K562 (cell line): ENCODE data around the gene ACER3. TPM values are rescaled to one million over a fixed set of nuclear protein-coding genes. Genes with fewer than 3 reads are reported as not detected.

Experiments used
- ATAC-seq: fragments of 200-7000 bp; cut with Tn5 transposase; 3 replicates; pipeline ENCODE4 v1.9.1; 2020; ENCODE audit warnings: moderate library complexity
- BruUV-seq: library from RNA; stranded (reverse); fragments of 400-500 nt; replicated peaks from 2 replicates; lab custom pipeline; 2021; lab: Mats Ljungman, UMichigan
- CTCF ChIA-PET: fragments of 300-600 bp; formaldehyde crosslinking; extraction: SDS; loops from one replicate; lab custom pipeline; 2021; ENCODE audit warnings: low intra/inter-chr PET ratio; lab: Yijun Ruan, JAX
- POLR2A ChIA-PET: fragments of 300-600, 350-650 bp; sonication (Branson Sonifier 250); formaldehyde crosslinking; extraction: SDS; loops from one replicate; lab custom pipeline; 2021; ENCODE audit warnings: antibody characterized with exemption, inconsistent platforms; lab: Yijun Ruan, JAX
- DNase-seq, 4 experiments: peaks; one replicate each; pipeline versions ENCODE4 v3.0.0 to v3.0.0-alpha.2; 2011 to 2018; ENCODE audit warnings: low spot score in 3 of 4, mixed read lengths in 3 of 4; ENCODE audit errors: extremely low read depth in 1 of 4
- FAIRE-seq: peaks from 2 replicates; lab custom pipeline; 2011; peaks lifted over from hg19 to GRCh38; lab: Jason Lieb, UNC
- H2AFZ ChIP-seq: 2 replicates; pipeline ENCODE4 v1.6.0; 2011; ENCODE audit warnings: low read depth, low read length, control low read depth, inconsistent platforms
- H3K27ac ChIP-seq: fragments of 200-600 bp; 3 replicates; pipeline ENCODE4 v1.8.0; 2011; ENCODE audit warnings: low read depth, mild to moderate bottlenecking, control low read depth, inconsistent platforms, low read length, moderate library complexity, mixed read lengths; ENCODE audit errors: extremely low read depth
- H3K27me3 ChIP-seq, 2 experiments: fragments of 300-600 bp in 1 of 2; 2 replicates in 1 of 2; 3 replicates in 1 of 2; pipeline versions ENCODE4 v1.6.0 to v1.8.0; 2011; ENCODE audit warnings: inconsistent platforms in 2 of 2, low read length in 2 of 2, mild to moderate bottlenecking in 1 of 2, mixed read lengths in 1 of 2, moderate library complexity in 1 of 2; ENCODE audit not compliant: control insufficient read depth in 2 of 2, insufficient read depth in 2 of 2
- H3K36me3 ChIP-seq: fragments of 300-600 bp; 3 replicates; pipeline ENCODE4 v1.8.0; 2011; ENCODE audit warnings: mild to moderate bottlenecking, low read length, inconsistent platforms; ENCODE audit not compliant: control insufficient read depth, insufficient read depth
- H3K4me1 ChIP-seq, 2 experiments: fragments of 200-600 bp in 1 of 2; replicated peaks in 1 of 2; 2 replicates in 1 of 2; 3 replicates in 1 of 2; pipeline versions ENCODE4 v1.5.1 to v1.8.0; 2011; ENCODE audit warnings: inconsistent platforms in 2 of 2, low read length in 2 of 2, mild to moderate bottlenecking in 1 of 2, mixed read lengths in 1 of 2, moderate library complexity in 1 of 2; ENCODE audit not compliant: control insufficient read depth in 2 of 2, insufficient read depth in 2 of 2
- H3K4me2 ChIP-seq: 2 replicates; pipeline ENCODE4 v1.6.1; 2011; ENCODE audit warnings: low read length, control low read depth, inconsistent platforms, mixed read lengths; ENCODE audit not compliant: insufficient read depth
- H3K4me3 ChIP-seq: fragments of 200-600 bp; sonication (generic), shearing (Covaris generic); 2 replicates; pipeline ENCODE4 v1.5.1; 2016; ENCODE audit warnings: control low read depth, inconsistent platforms
- H3K79me2 ChIP-seq: fragments of 200-600 bp; 3 replicates; pipeline ENCODE4 v1.8.0; 2011; ENCODE audit warnings: low read length, inconsistent platforms; ENCODE audit not compliant: control insufficient read depth, insufficient read depth
- H3K9ac ChIP-seq, 2 experiments: 2 replicates each; pipeline versions ENCODE4 v1.6.0 to v1.6.1; 2011; ENCODE audit warnings: low read depth in 2 of 2, low read length in 2 of 2, control low read depth in 1 of 2, inconsistent platforms in 1 of 2, mild to moderate bottlenecking in 1 of 2, mixed read lengths in 1 of 2; ENCODE audit not compliant: insufficient read depth in 1 of 2
- H3K9me1 ChIP-seq: one replicate; pipeline ENCODE4 v1.6.0; 2011; ENCODE audit warnings: inconsistent platforms, mild to moderate bottlenecking, low read length, moderate library complexity; ENCODE audit not compliant: control insufficient read depth, insufficient read depth
- H3K9me3 ChIP-seq: replicated peaks from 2 replicates; pipeline ENCODE4 v1.5.1; 2011; ENCODE audit warnings: low read depth, low read length, inconsistent platforms; ENCODE audit not compliant: control insufficient read depth, insufficient read depth
- H4K20me1 ChIP-seq: replicated peaks from 2 replicates; pipeline ENCODE4 v1.6.1; 2011; ENCODE audit warnings: low read length, inconsistent platforms, mixed read lengths; ENCODE audit not compliant: control insufficient read depth, insufficient read depth
- CAMTA2 ChIP-seq: fragments of 250-450 bp; sonication (Bioruptor Pico); conservative IDR thresholded peaks from 2 replicates; pipeline ENCODE4 v1.5.1; 2022
- FOXK1 ChIP-seq: sonication (generic); formaldehyde crosslinking; IDR thresholded peaks from 2 replicates; pipeline ENCODE4 v1.8.0; 2022; ENCODE audit warnings: missing genetic modification reagents, mild to moderate bottlenecking, borderline replicate concordance
- HDAC3 ChIP-seq: fragments of 450-650 bp; IDR thresholded peaks from 2 replicates; pipeline ENCODE4 v1.6.1; 2018; ENCODE audit warnings: borderline replicate concordance, mild to moderate bottlenecking, moderate library complexity; ENCODE audit not compliant: partially characterized antibody
- NONO ChIP-seq, 2 experiments: fragments of 200-400 bp in 1 of 2; fragments of 450-650 bp in 1 of 2; formaldehyde crosslinking in 1 of 2; IDR thresholded peaks; 2 replicates each; pipeline ENCODE4 v1.6.1; 2017; ENCODE audit warnings: low read depth in 2 of 2, mild to moderate bottlenecking in 2 of 2, moderate library complexity in 2 of 2, low read length in 1 of 2
- TBL1XR1 ChIP-seq, 2 experiments: IDR thresholded peaks; 2 replicates each; pipeline ENCODE4 v1.6.1; 2012; ENCODE audit warnings: improper control_type of control experiment in 2 of 2, low read length in 2 of 2, mild to moderate bottlenecking in 1 of 2
- TCF3 ChIP-seq: sonication (generic); formaldehyde crosslinking; IDR thresholded peaks from 2 replicates; pipeline ENCODE4 v1.4.0; 2020; ENCODE audit warnings: mild to moderate bottlenecking, missing genetic modification reagents
- ZBTB40 ChIP-seq, 2 experiments: fragments of 450-650 bp in 1 of 2; sonication (generic) in 1 of 2; formaldehyde crosslinking in 1 of 2; IDR thresholded peaks; 2 replicates each; pipeline versions ENCODE4 v1.7.1 to v1.9.0; 2016 to 2022; ENCODE audit warnings: inconsistent platforms in 1 of 2, mild to moderate bottlenecking in 1 of 2, missing genetic modification reagents in 1 of 2
- ZBTB8A ChIP-seq: fragments of 450-650 bp; IDR thresholded peaks from 2 replicates; pipeline ENCODE4 v1.6.1; 2018; ENCODE audit warnings: mild to moderate bottlenecking, moderate library complexity; ENCODE audit not compliant: partially characterized antibody
- ZC3H4 ChIP-seq: sonication (generic); formaldehyde crosslinking; IDR thresholded peaks from 2 replicates; pipeline ENCODE4 v1.9.0; 2021; ENCODE audit warnings: missing genetic modification reagents, borderline replicate concordance
- ZNF707 ChIP-seq: fragments of 250-450 bp; sonication (Bioruptor Pico); conservative IDR thresholded peaks from 2 replicates; pipeline ENCODE4 v1.8.0; 2022; ENCODE audit warnings: inconsistent platforms, mild to moderate bottlenecking, moderate library complexity
- WGBS: fragments of 100-300 bp; shearing (Covaris generic); methylation state at CpG from one replicate; pipeline ENCODE4 v1.1.6; 2016; ENCODE audit warnings: low coverage, mixed read lengths; ENCODE audit not compliant: insufficient coverage; ENCODE audit errors: missing lambda C conversion rate; 5-methylcytosine and 5-hydroxymethylcytosine counted together
- in situ Hi-C: fragments of 300-500 bp; cut with MboI; formaldehyde crosslinking; loops from 4 replicates; pipeline ENCODE4 v1.15.0; 2018; ENCODE audit warnings: inconsistent platforms, mixed read lengths
- intact Hi-C: fragments of 100-400 bp; cut with micrococcal nuclease; formaldehyde crosslinking; loops from 2 replicates; pipeline ENCODE4 v1.14.2; 2022
- polyA plus RNA-seq, 8 experiments: library from polyadenylated mRNA; depleted of rRNA in 4 of 8; stranded (reverse) in 5 of 8; unstranded in 3 of 8; fragments of >200 nt; fragmentation: Nextera tagmentation in 2 of 8; fragmentation: Illumina TruSeq in 1 of 8; extraction: Ambion mirVana in 2 of 8; extraction: Trizol in 1 of 8; gene quantifications; 2 replicates each; pipeline versions ENCODE4 v1.2.1 to v1.2.3, GENCODE V29; 2011 to 2014; ENCODE audit warnings: inconsistent platforms in 1 of 8, missing spikeins in 1 of 8
- total RNA-seq, 7 experiments: library from RNA; depleted of rRNA in 6 of 7; stranded (reverse); fragments of >200 nt in 6 of 7; fragmentation: Illumina TruSeq in 2 of 7; extraction: Trizol in 2 of 7; gene quantifications; 2 replicates each; pipeline versions ENCODE4 v1.2.1 to v1.2.3, GENCODE V29; 2011 to 2021; ENCODE audit warnings: low replicate concordance in 1 of 7
- TF ChIP-seq, protein P1 (sequence below): fragments of 250-450 bp; sonication (Bioruptor Pico); IDR thresholded peaks from 2 replicates; pipeline ENCODE4 v1.4.0; 2020; ENCODE audit warnings: mild to moderate bottlenecking, moderate library complexity

Gene ACER3
- total and polyA plus RNA-seq, 9 of the 15 experiments (the other 6 are each of a cell fraction or from before 2014, with no cell fraction given), result 2.0 to 23.8 (median 9.5) TPM

GRCh38 chr11:77059806-77060205 lies 199.1 kb downstream of the ACER3 start:
- Histone ChIP-seq H3K36me3 (no peaks in the 10 kb centered on the region), H3K27ac (no peak overlapping the region), H3K9me3 (no peaks in the 10 kb centered on the region; the same call in 1 of the 2 replicates), H3K4me1 (no peaks in the 10 kb centered on the region), H3K27me3 (peaks cover 2 to 21% of the 10 kb centered on the region in 2 experiments; a peak in 2 of 5 replicates), H3K79me2 (no peaks in the 10 kb centered on the region), H3K9me1 (no peaks in the 10 kb centered on the region), H3K4me2 (no peak overlapping the region), H4K20me1 (no peaks in the 10 kb centered on the region), H3K4me3 (no peak overlapping the region), H2AFZ (no peak overlapping the region), H3K9ac (no peak overlapping the region)
- WGBS, result 22% methylated on average over 5 of the region's 5 CpGs
- no peak for ATAC-seq
- CTCF ChIA-PET, result no interaction called here
- intact Hi-C loops (no loop called here), in situ Hi-C loops (no loop called here)
- POLR2A ChIA-PET, result interaction anchor here (1.1 kb wide), 1 partner anchor 8 kb away, joined by 3 read pairs; no protein-coding TSS in a partner anchor
- no TSS peak for BruUV-seq
- no peak for DNase-seq
- no peak for FAIRE-seq
- TF ChIP-seq TCF3 (CRISPR knock-in tag), result no peak
- no peak for TF ChIP-seq NONO (IDR thresholded peaks at IDR 0.05; ENCODE audit: low read depth in 2 of 2, low read length in 1 of 2)
- TF ChIP-seq HDAC3, result no peak
- no peak for TF ChIP-seq ZC3H4
- TF ChIP-seq ZBTB40 (IDR thresholded peaks at IDR 0.05), result no peak
- no peak for TF ChIP-seq ZBTB40 (CRISPR knock-in tag; IDR thresholded peaks at IDR 0.05)
- no peak for TF ChIP-seq CAMTA2 (CRISPR knock-in tag)
- no peak for TF ChIP-seq FOXK1 (CRISPR knock-in tag)
- TF ChIP-seq TBL1XR1 (IDR thresholded peaks at IDR 0.05; ENCODE audit: low read length in 2 of 2), result no peak
- TF ChIP-seq ZBTB8A, result no peak
- no peak for TF ChIP-seq ZNF707 (CRISPR knock-in tag)
- TF ChIP-seq, protein P1, sequence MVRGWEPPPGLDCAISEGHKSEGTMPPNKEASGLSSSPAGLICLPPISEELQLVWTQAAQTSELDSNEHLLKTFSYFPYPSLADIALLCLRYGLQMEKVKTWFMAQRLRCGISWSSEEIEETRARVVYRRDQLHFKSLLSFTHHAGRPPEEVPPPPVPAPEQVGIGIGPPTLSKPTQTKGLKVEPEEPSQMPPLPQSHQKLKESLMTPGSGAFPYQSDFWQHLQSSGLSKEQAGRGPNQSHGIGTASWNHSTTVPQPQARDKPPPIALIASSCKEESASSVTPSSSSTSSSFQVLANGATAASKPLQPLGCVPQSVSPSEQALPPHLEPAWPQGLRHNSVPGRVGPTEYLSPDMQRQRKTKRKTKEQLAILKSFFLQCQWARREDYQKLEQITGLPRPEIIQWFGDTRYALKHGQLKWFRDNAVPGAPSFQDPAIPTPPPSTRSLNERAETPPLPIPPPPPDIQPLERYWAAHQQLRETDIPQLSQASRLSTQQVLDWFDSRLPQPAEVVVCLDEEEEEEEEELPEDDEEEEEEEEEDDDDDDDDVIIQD (CRISPR knock-in tag), result no peak
